IMR-90 (cell line): ENCODE data around the gene HIF1AN. TPM values are rescaled to one million over a fixed set of nuclear protein-coding genes. Genes with fewer than 3 reads are reported as not detected.

Experiments
- ATAC-seq: fragments of 200-7000 bp; cut with Tn5 transposase; 2 replicates; pipeline ENCODE4 v1.9.1; 2020; ENCODE audit warnings: low read depth, mild to moderate bottlenecking, moderate library complexity
- BruUV-seq: library from RNA; stranded (reverse); fragments of 400-500 nt; replicated peaks from 2 replicates; lab custom pipeline; 2021; lab: Mats Ljungman, UMichigan
- CTCF ChIA-PET: fragments of 300-600 bp; formaldehyde crosslinking; extraction: SDS; loops from one replicate; lab custom pipeline; 2021; ENCODE audit warnings: antibody characterized with exemption; lab: Yijun Ruan, JAX
- POLR2A ChIA-PET: fragments of 300-600 bp; sonication (Branson Sonifier 250); formaldehyde crosslinking; loops from one replicate; lab custom pipeline; 2022; ENCODE audit warnings: antibody characterized with exemption; ENCODE audit not compliant: unreplicated experiment; lab: Charles Lee
- DNase-seq: peaks from one replicate; pipeline ENCODE4 v3.0.0; 2013
- H2AFZ ChIP-seq: replicated peaks from 2 replicates; pipeline ENCODE3; 2013; ENCODE audit warnings: low read length, mild to moderate bottlenecking; ENCODE audit not compliant: poor library complexity
- H2AK5ac ChIP-seq: 2 replicates; pipeline ENCODE4 v1.6.1; 2013; ENCODE audit warnings: low read depth, low read length, inconsistent platforms
- H2AK9ac ChIP-seq: replicated peaks from 2 replicates; pipeline ENCODE3; 2013; ENCODE audit warnings: mild to moderate bottlenecking, low read depth, low read length, moderate library complexity; ENCODE audit not compliant: poor library complexity
- H2BK120ac ChIP-seq: 2 replicates; pipeline ENCODE4 v1.6.1; 2013; ENCODE audit warnings: low read depth, low read length, inconsistent platforms
- H2BK15ac ChIP-seq: 3 replicates; pipeline ENCODE4 v1.6.1; 2013; ENCODE audit warnings: low read depth, low read length, inconsistent platforms
- H2BK20ac ChIP-seq: 2 replicates; pipeline ENCODE4 v1.6.1; 2013; ENCODE audit warnings: low read depth, mild to moderate bottlenecking, inconsistent platforms, low read length, moderate library complexity
- H2BK5ac ChIP-seq: 2 replicates; pipeline ENCODE4 v1.6.1; 2013; ENCODE audit warnings: mild to moderate bottlenecking, low read depth, low read length, inconsistent platforms; ENCODE audit not compliant: poor library complexity, severe bottlenecking
- H3K14ac ChIP-seq: replicated peaks from 2 replicates; pipeline ENCODE4 v1.6.1; 2013; ENCODE audit warnings: low read depth, low read length, inconsistent platforms
- H3K18ac ChIP-seq: 2 replicates; pipeline ENCODE4 v1.6.1; 2013; ENCODE audit warnings: low read depth, low read length, control low read depth
- H3K23ac ChIP-seq: 2 replicates; pipeline ENCODE4 v1.6.1; 2013; ENCODE audit warnings: low read depth, low read length, inconsistent platforms
- H3K27ac ChIP-seq: 2 replicates; pipeline ENCODE4 v1.5.1; 2013; ENCODE audit warnings: mild to moderate bottlenecking, control low read depth, low read length; ENCODE audit not compliant: insufficient read depth
- H3K27me3 ChIP-seq: 2 replicates; pipeline ENCODE4 v1.6.1; 2013; ENCODE audit warnings: low read length; ENCODE audit not compliant: control insufficient read depth, insufficient read depth
- H3K36me3 ChIP-seq: 2 replicates; pipeline ENCODE4 v1.6.1; 2013; ENCODE audit warnings: low read length, mixed read lengths; ENCODE audit not compliant: control insufficient read depth, insufficient read depth
- H3K4ac ChIP-seq: 2 replicates; pipeline ENCODE4 v1.6.1; 2013; ENCODE audit warnings: low read depth, low read length, inconsistent platforms
- H3K4me1 ChIP-seq: 2 replicates; pipeline ENCODE4 v1.6.1; 2013; ENCODE audit warnings: low read length, mixed read lengths; ENCODE audit not compliant: control insufficient read depth, insufficient read depth
- H3K4me2 ChIP-seq: 2 replicates; pipeline ENCODE4 v1.6.1; 2013; ENCODE audit warnings: low read depth, mild to moderate bottlenecking, control low read depth, low read length, moderate library complexity
- H3K4me3 ChIP-seq: 2 replicates; pipeline ENCODE4 v1.5.1; 2013; ENCODE audit warnings: low read depth, mild to moderate bottlenecking, control low read depth, low read length, moderate library complexity; ENCODE audit not compliant: insufficient read depth
- H3K56ac ChIP-seq: 2 replicates; pipeline ENCODE4 v1.6.1; 2013; ENCODE audit warnings: low read length, inconsistent platforms; ENCODE audit not compliant: insufficient read depth; ENCODE audit errors: extremely low read depth
- H3K79me1 ChIP-seq, 2 experiments: 2 replicates each; pipeline ENCODE4 v1.6.1; 2013; ENCODE audit warnings: low read length in 2 of 2, inconsistent platforms in 1 of 2, low read depth in 1 of 2
- H3K9ac ChIP-seq: 2 replicates; pipeline ENCODE4 v1.6.1; 2013; ENCODE audit warnings: low read depth, low read length, control low read depth
- H3K9me1 ChIP-seq: 2 replicates; pipeline ENCODE4 v1.6.1; 2013; ENCODE audit warnings: low read length, inconsistent platforms; ENCODE audit not compliant: insufficient read depth
- H3K9me3 ChIP-seq: 2 replicates; pipeline ENCODE4 v1.6.1; 2013; ENCODE audit warnings: low read length; ENCODE audit not compliant: control insufficient read depth, insufficient read depth
- H4K20me1 ChIP-seq: 2 replicates; pipeline ENCODE4 v1.6.1; 2013; ENCODE audit warnings: low read length, inconsistent platforms; ENCODE audit not compliant: insufficient read depth
- H4K5ac ChIP-seq: 2 replicates; pipeline ENCODE4 v1.6.1; 2013; ENCODE audit warnings: mild to moderate bottlenecking, low read depth, low read length, control low read depth
- H4K8ac ChIP-seq, 2 experiments: 2 replicates each; pipeline ENCODE4 v1.6.1; 2013; ENCODE audit warnings: low read depth in 2 of 2, low read length in 2 of 2, control low read depth in 1 of 2, inconsistent platforms in 1 of 2
- H4K91ac ChIP-seq: 2 replicates; pipeline ENCODE4 v1.6.1; 2013; ENCODE audit warnings: low read depth, low read length, inconsistent platforms; ENCODE audit not compliant: insufficient read depth
- BHLHE40 ChIP-seq: fragments of 150-350 bp; IDR thresholded peaks from 2 replicates; pipeline ENCODE4 v1.6.1; 2016; ENCODE audit warnings: mild to moderate bottlenecking, low read depth, low read length
- CEBPB ChIP-seq: IDR thresholded peaks from 2 replicates; pipeline ENCODE4 v1.6.1; 2012; ENCODE audit warnings: low read depth, low read length, improper control_type of control experiment
- CHD1 ChIP-seq: IDR thresholded peaks from 2 replicates; pipeline ENCODE4 v1.6.1; 2012; ENCODE audit warnings: low read depth, low read length, improper control_type of control experiment
- FOS ChIP-seq: fragments of 150-350 bp; IDR thresholded peaks from 2 replicates; pipeline ENCODE4 v1.6.1; 2016; ENCODE audit warnings: low read depth, low read length
- MAFK ChIP-seq: IDR thresholded peaks from 2 replicates; pipeline ENCODE4 v1.6.1; 2012; ENCODE audit warnings: low read depth, low read length, improper control_type of control experiment
- MAZ ChIP-seq: IDR thresholded peaks from 2 replicates; pipeline ENCODE4 v1.6.1; 2012; ENCODE audit warnings: low read depth, mild to moderate bottlenecking, low read length, improper control_type of control experiment, moderate library complexity, borderline replicate concordance
- MXI1 ChIP-seq: IDR thresholded peaks from 2 replicates; pipeline ENCODE4 v1.6.1; 2012; ENCODE audit warnings: low read depth, mild to moderate bottlenecking, low read length, moderate library complexity, borderline replicate concordance
- NFE2L2 ChIP-seq: fragments of 150-350 bp; IDR thresholded peaks from 2 replicates; pipeline ENCODE4 v1.6.1; 2016; ENCODE audit warnings: low read depth, mild to moderate bottlenecking, low read length
- POLR2A ChIP-seq: IDR thresholded peaks from 2 replicates; pipeline ENCODE4 v1.6.1; 2012; ENCODE audit warnings: mild to moderate bottlenecking, low read depth, low read length
- RAD21 ChIP-seq: IDR thresholded peaks from 2 replicates; pipeline ENCODE4 v1.6.1; 2012; ENCODE audit warnings: low read length, improper control_type of control experiment
- RCOR1 ChIP-seq: IDR thresholded peaks from 2 replicates; pipeline ENCODE4 v1.6.1; 2012; ENCODE audit warnings: mild to moderate bottlenecking, low read length, improper control_type of control experiment; ENCODE audit not compliant: insufficient replicate concordance
- RFX5 ChIP-seq: IDR thresholded peaks from 2 replicates; pipeline ENCODE4 v1.8.0; 2012; ENCODE audit warnings: low read depth, mild to moderate bottlenecking, low read length, moderate library complexity
- SMC3 ChIP-seq: fragments of 150-350 bp; IDR thresholded peaks from 2 replicates; pipeline ENCODE4 v1.6.1; 2016; ENCODE audit warnings: low read depth, mild to moderate bottlenecking, antibody characterized with exemption, low read length, moderate library complexity
- WGBS, 2 experiments: methylation state at CpG; one replicate each; pipeline versions ENCODE4 v1.1.5 to v1.1.7; 2013; ENCODE audit warnings: missing lambda C conversion rate in 2 of 2; ENCODE audit not compliant: insufficient read length in 1 of 2; ENCODE audit errors: extremely low coverage in 2 of 2; 5-methylcytosine and 5-hydroxymethylcytosine counted together
- dilution Hi-C: fragments of 300-500 bp; cut with HindIII; formaldehyde crosslinking; loops from one replicate; pipeline ENCODE4 v1.14.3; 2018; ENCODE audit warnings: low sequenced_read_pairs; ENCODE audit not compliant: unreplicated experiment
- in situ Hi-C: fragments of 300-500 bp; cut with MboI; formaldehyde crosslinking; loops from 3 replicates; pipeline ENCODE4 v1.14.3; 2019; ENCODE audit warnings: low sequenced_read_pairs, inconsistent platforms, mixed read lengths
- intact Hi-C: fragments of 100-400 bp; cut with micrococcal nuclease; formaldehyde crosslinking; loops from 2 replicates; pipeline ENCODE4 v1.10.0; 2022
- polyA plus RNA-seq, 3 experiments: library from polyadenylated mRNA; depleted of rRNA; stranded (reverse); fragments of >200 nt; gene quantifications; 2 replicates each; pipeline ENCODE4 v1.2.3, GENCODE V29; 2012; ENCODE audit warnings: low replicate concordance in 1 of 3
- total RNA-seq: library from RNA; depleted of rRNA; stranded (reverse); fragments of >200 nt; gene quantifications from 2 replicates; pipeline ENCODE4 v1.2.3, GENCODE V29; 2012
- TF ChIP-seq, protein P1 (sequence below): conservative IDR thresholded peaks from 2 replicates; pipeline ENCODE4 v1.5.1; 2012; ENCODE audit warnings: mild to moderate bottlenecking, low read depth, low read length, improper control_type of control experiment
- TF ChIP-seq, protein P2 (sequence below): fragments of 150-350 bp; IDR thresholded peaks from 2 replicates; pipeline ENCODE4 v1.6.1; 2016; ENCODE audit warnings: low read depth, mild to moderate bottlenecking, low read length, moderate library complexity, borderline replicate concordance
- TF ChIP-seq, protein P3 (sequence below): fragments of 150-350 bp; IDR thresholded peaks from 2 replicates; pipeline ENCODE4 v1.6.1; 2017; ENCODE audit warnings: mild to moderate bottlenecking, antibody characterized with exemption, low read length, low read depth

The HIF1AN gene
- total and polyA plus RNA-seq, 2 of the 4 experiments (the other 2 are of a cell fraction): 10.2 to 10.3 TPM

DNA sequence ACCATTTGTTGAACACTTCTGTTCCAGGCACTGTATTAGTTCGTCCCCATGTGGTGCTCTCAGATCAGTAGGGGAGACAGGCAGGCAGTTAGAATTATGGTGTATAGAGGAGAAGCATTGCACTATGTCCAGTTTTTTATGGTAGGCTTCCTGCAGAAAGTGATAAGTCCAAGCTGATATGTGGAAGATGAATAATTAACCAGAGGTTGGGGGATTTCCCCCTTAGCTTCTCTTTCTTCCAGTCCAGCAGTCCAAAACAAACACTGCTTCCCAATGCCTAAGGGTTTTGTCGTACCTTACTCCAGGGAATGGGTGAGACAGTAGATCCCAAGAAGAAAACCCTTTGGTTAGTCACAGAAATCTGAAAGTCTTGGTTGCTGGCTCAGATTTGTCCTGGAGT, 19.2 kb downstream of the HIF1AN start:
- H3K14ac ChIP-seq: no peak overlapping the region
- no peaks in the 10 kb centered on the region for H3K9me3 ChIP-seq
- peaks cover 28% of the 10 kb centered on the region for H3K36me3 ChIP-seq
- H3K4me1 ChIP-seq: no peaks in the 10 kb centered on the region
- no peak overlapping the region for H2BK20ac ChIP-seq
- WGBS, 2 experiments: 100% methylated on average over 1 of the region's 2 CpGs; no CpG with 5 or more reads in 1 of the 2 experiments
- H2AK9ac ChIP-seq: no peak overlapping the region
- H3K27me3 ChIP-seq: no peaks in the 10 kb centered on the region
- no peak overlapping the region for H2BK120ac ChIP-seq
- H3K4me2 ChIP-seq: no peak overlapping the region
- no peak overlapping the region for H3K23ac ChIP-seq
- H2BK15ac ChIP-seq: no peak overlapping the region
- no peak overlapping the region for H3K4me3 ChIP-seq
- CTCF ChIA-PET: no interaction called here
- H3K56ac ChIP-seq: no peak overlapping the region
- in situ Hi-C loops (no loop called here), intact Hi-C loops (no loop called here), dilution Hi-C loops (no loop called here)
- TF ChIP-seq RAD21 (no peak), SMC3 (no peak), MAZ (no peak), FOS (no peak), NFE2L2 (no peak), BHLHE40 (no peak), POLR2A (no peak), RCOR1 (no peak), CHD1 (no peak), CEBPB (no peak), MAFK (no peak), RFX5 (no peak), MXI1 (no peak)
- TF ChIP-seq, protein P1, sequence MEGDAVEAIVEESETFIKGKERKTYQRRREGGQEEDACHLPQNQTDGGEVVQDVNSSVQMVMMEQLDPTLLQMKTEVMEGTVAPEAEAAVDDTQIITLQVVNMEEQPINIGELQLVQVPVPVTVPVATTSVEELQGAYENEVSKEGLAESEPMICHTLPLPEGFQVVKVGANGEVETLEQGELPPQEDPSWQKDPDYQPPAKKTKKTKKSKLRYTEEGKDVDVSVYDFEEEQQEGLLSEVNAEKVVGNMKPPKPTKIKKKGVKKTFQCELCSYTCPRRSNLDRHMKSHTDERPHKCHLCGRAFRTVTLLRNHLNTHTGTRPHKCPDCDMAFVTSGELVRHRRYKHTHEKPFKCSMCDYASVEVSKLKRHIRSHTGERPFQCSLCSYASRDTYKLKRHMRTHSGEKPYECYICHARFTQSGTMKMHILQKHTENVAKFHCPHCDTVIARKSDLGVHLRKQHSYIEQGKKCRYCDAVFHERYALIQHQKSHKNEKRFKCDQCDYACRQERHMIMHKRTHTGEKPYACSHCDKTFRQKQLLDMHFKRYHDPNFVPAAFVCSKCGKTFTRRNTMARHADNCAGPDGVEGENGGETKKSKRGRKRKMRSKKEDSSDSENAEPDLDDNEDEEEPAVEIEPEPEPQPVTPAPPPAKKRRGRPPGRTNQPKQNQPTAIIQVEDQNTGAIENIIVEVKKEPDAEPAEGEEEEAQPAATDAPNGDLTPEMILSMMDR: no peak
- TF ChIP-seq, protein P2, sequence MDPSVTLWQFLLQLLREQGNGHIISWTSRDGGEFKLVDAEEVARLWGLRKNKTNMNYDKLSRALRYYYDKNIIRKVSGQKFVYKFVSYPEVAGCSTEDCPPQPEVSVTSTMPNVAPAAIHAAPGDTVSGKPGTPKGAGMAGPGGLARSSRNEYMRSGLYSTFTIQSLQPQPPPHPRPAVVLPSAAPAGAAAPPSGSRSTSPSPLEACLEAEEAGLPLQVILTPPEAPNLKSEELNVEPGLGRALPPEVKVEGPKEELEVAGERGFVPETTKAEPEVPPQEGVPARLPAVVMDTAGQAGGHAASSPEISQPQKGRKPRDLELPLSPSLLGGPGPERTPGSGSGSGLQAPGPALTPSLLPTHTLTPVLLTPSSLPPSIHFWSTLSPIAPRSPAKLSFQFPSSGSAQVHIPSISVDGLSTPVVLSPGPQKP: no peak
- TF ChIP-seq, protein P3, sequence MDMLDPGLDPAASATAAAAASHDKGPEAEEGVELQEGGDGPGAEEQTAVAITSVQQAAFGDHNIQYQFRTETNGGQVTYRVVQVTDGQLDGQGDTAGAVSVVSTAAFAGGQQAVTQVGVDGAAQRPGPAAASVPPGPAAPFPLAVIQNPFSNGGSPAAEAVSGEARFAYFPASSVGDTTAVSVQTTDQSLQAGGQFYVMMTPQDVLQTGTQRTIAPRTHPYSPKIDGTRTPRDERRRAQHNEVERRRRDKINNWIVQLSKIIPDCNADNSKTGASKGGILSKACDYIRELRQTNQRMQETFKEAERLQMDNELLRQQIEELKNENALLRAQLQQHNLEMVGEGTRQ: no peak
- DNase-seq (peak; percentile 10), ATAC-seq (no peak)
- 0 out of 2 replicates have a peak, but pooled peaks cover 2% of the 10 kb centered on the region for H4K20me1 ChIP-seq
- H2AK5ac ChIP-seq: no peak overlapping the region
- no TSS peak for BruUV-seq
- no peak overlapping the region for H4K8ac ChIP-seq
- H3K9ac ChIP-seq: no peak overlapping the region
- no peak overlapping the region for H2BK5ac ChIP-seq
- H3K79me1 ChIP-seq: no peaks in the 10 kb centered on the region
- H4K91ac ChIP-seq: no peak overlapping the region
- no peak overlapping the region for H3K27ac ChIP-seq
- peaks cover 3% of the 10 kb centered on the region; the same call in 1 of the 2 replicates for H3K9me1 ChIP-seq
- H3K18ac ChIP-seq: no peak overlapping the region
- H3K4ac ChIP-seq: no peak overlapping the region
- no peak overlapping the region for H2AFZ ChIP-seq
- no peak overlapping the region for H4K5ac ChIP-seq
- POLR2A ChIA-PET: no interaction called here
